ENCODE measurements around the gene NCOR2.

The NCOR2 gene

GRCh38 chr12:124577374-124577773 lies 10.0 kb upstream of the NCOR2 start:
- TF ChIP-seq CTCF (IDR thresholded peaks at IDR 0.05; ENCODE audit: control insufficient read depth, extremely low read depth, insufficient read depth): no peak
- H3K4me3 ChIP-seq (ENCODE audit: low read depth, low read length): no peak overlapping the region
- no peak for DNase-seq (ENCODE audit: low read depth)

GRCh38 chr12:124576061-124576650 lies 8.7 kb upstream of the NCOR2 start:
- no peak overlapping the region for H3K4me3 ChIP-seq (ENCODE audit: low read depth, low read length)
- no peak for DNase-seq (ENCODE audit: low read depth)
- TF ChIP-seq CTCF (IDR thresholded peaks at IDR 0.05; ENCODE audit: control insufficient read depth, extremely low read depth, insufficient read depth): no peak

GRCh38 chr12:124573839-124574786 lies 6.7 kb upstream of the NCOR2 start:
- TF ChIP-seq CTCF (IDR thresholded peaks at IDR 0.05; ENCODE audit: control insufficient read depth, extremely low read depth, insufficient read depth): no peak
- H3K4me3 ChIP-seq (ENCODE audit: low read depth, low read length): no peak overlapping the region
- DNase-seq (ENCODE audit: low read depth): no peak

GRCh38 chr12:124571556-124571955 lies 4.1 kb upstream of the NCOR2 start:
- H3K4me3 ChIP-seq (ENCODE audit: low read depth, low read length): no peak overlapping the region
- no peak for TF ChIP-seq CTCF (IDR thresholded peaks at IDR 0.05; ENCODE audit: control insufficient read depth, extremely low read depth, insufficient read depth)
- no peak for DNase-seq (ENCODE audit: low read depth)

- H3K4me3 ChIP-seq (ENCODE audit: low read depth, low read length): no peak overlapping the region
- no peak for TF ChIP-seq CTCF (IDR thresholded peaks at IDR 0.05; ENCODE audit: control insufficient read depth, extremely low read depth, insufficient read depth)
- DNase-seq (ENCODE audit: low read depth): no peak
Measured at GRCh38 chr12:124570810-124571209, 3.4 kb upstream of the NCOR2 start.

- no peak overlapping the region for H3K4me3 ChIP-seq (ENCODE audit: low read depth, low read length)
- DNase-seq (ENCODE audit: low read depth): no peak
- no peak for TF ChIP-seq CTCF (IDR thresholded peaks at IDR 0.05; ENCODE audit: control insufficient read depth, extremely low read depth, insufficient read depth)
Measured at GRCh38 chr12:124569375-124570148, 2.1 kb upstream of the NCOR2 start.

Data from LNCaP clone FGC (cell line).